NCI-H510A treated with DMSO at 0.1 percent for 48 hours (cell line): ENCODE measurements around the gene C6orf136.

ENCODE experiments used
- DNase-seq: peaks from one replicate; lab custom pipeline; 2025; lab: John Stamatoyannopoulos, UW

Gene C6orf136

DNA sequence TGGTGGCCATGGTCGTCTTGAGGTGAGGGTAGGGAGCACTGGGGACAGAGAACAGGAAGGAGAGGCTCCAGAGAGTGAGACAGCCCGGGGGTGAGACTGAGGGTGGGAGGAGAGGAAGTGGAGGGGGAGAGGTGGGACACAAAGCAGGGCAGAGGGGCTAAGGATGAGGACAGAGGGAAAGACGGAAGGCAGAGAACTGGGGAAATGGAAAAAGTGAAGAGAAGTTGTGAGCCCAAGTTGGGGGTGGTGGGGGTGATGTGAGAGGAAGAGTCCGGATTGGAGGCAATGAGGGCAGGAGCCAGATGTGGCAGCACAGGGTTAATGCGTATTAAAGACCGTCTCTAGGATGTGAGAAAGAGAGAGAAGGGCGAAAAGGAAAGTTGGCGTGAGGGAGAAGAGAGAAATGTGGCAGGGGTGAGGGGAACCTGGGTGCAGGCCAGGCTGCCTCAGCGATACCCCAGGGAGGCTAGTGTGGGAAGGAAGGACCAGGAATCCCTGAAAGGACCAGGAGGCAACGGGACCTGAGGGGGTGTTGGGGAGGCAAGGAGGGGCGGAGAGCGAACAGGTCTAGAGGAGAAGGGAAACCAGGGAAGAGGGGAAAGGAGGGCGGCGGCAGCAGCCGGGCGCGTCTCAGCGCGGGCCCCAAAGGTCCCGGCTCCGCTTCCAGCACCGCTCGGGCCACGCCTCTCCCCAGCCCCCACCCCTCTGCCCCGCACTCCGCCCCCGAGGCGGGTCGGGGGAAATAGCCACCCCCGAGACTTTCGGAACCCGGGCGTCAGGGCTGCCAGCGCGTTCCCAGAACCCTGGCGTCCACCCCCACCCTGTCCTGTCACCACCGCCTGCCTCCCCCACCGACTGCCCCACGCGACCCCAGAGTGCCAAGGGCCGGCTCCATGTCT is 39.3 kb downstream of the C6orf136 start, which contains the start of gene PPP1R18:
Gene PPP1R18 (minus strand): TSS at position 637 of the 899 bp plus-strand sequence. CDS start 627 bp downstream, at position 10.
- DNase-seq, result peak; percentile 55

DNA sequence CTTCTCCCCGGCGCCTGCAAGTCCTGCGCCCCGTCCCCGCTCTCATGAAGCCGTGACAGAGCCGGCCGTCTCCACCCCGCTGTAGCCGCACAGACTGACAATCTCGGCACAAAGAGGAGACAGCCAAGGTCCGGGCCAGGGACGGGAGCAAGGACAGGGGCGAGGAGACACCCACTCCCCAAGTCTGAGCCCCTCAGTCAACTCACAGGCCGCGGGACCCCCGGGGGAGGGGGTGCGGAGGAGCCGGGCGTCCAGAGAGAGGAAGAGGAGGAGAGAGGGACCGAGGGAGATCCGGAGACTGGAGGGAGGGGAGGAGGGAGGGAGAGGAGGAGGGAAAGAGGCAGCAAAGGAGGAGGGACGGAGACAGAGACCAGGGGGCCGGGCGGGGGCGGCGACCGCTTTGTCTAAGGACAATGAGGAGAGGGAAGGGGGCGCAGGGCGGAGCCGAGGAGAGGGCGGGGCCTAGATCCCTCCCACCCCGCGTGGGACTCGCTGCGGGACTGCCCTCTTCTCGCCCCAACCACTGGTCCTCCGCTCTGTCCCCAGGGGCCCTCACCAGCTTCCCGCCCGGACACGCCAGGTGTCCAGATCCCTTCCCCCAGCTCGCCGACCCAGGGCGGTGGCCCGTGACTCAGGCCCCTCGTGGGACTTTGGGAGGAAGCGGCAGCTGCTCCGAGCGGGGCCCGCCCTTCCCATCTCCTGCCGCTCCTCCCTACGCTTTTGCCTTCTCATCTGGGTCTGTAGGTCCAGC is 40.1 kb downstream of the C6orf136 start:
- peak; percentile 77 for DNase-seq

DNA sequence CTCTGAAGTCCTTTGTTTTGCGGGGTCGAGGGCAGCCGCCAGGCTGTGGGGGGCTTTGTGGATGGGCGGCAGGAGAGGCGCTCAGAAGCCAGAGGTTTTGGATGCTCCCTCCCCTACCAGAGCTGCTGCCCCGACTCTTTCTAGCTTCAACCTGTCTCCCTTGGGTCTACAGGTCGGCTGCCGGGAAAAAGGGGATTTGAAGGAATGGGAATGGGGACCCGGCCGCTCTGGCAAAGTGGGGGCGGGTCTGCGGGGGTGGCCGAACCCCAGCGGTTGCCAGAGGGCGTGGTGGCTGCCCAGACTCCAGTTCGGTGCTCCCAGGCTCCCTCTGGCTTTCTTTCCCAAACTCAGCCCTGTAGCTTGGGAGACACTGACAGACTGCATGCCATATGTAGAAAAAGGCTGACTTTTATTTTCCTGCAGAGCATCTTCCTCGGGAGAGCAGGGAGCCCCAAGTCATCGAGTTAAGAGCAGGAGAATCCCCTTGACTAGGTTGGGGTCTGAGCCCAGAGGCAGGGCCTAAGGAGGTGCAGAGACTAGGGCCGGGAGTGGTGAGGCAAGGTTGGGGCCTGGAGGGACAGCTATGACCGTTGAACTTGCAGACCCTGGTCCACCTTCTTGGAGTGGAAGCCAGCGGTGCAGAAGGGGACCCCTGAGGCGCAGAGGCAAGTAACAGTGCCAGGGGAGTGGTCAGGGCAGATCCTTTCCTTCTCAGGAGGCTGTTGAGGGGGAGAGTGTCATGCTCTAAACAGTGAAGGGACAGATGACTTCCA is 40.9 kb downstream of the C6orf136 start:
- peak; percentile 7 for DNase-seq

DNA sequence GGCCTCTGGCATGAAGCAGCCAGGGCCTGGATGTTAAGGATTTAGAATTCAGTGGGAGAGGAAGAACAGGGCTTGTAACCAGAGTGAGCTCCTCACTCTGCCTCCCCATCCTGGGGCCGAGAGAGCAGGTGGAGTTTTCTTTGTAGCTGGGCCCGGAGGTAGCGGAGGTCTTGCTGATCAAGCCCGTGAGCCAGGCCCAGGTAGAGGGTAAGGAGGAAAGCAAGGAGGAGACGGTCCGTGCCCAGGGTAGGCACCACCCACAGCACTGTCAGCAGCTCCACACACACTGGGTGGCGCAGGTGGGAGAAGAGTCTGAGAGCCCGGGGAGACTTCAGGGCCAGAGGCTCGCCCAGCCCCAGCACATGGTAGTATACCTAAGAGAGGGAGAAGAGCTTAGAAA is 41.6 kb downstream of the C6orf136 start:
- DNase-seq, result no peak

DNA sequence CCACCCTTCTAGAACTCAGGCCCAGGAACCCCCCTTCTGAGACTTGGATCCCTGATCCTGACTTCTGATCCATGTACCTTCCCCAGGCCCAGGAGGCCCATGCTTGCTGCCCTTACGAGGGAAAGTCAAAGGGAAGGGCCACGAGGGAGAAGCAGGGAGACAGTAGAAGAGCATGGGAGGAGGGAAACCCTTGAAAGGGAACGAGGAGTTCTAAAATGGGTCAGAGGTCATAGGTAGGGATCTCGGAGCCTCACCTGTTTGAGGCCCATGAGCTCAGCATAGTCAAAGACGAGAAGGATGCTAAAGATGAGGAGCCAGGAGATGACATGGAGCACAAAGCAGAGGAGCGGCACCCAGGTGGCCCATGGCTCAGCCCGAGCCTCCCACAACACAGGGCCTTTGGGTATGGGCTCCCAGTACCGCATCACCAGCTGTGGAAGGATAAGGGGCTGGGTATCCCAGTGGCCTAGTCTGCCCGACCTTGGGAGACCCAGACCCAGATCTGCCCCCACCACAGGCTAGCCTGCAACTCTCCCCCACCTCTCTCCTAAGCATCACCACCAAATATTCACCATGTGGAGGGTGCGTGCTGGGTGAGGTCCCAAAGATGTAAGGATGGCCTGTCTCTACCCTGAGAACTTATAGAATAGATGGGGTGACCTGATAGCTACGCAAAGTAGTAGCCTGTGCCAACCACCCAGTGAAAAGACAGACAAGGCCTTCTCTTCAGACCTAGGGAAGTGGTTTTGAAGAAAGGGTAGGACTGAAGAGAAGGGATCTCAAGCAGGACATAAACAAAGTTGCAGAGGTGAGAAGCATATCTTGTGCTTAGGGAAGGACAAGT is 42.3 kb downstream of the C6orf136 start:
- DNase-seq, result no peak

DNA sequence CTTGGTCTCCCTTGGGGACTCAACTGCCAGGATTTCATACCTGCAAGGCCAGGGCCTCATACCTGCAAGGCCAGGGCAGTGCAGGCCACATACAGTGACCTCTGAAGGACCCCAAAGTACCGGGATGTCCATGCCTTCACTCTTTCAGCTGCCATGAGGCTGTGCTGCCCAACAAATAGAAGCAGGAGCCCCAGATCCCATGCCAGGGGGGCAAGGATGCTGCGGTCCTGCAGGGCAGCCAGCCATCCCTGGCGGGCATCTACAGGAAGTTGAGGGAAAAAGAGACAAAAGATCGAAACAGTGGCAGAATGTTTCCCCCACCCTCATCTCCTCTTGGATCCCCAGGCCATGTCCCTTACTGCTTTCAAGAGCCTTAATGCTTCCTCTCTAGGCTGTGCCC is 43.1 kb downstream of the C6orf136 start:
- no peak for DNase-seq

DNA sequence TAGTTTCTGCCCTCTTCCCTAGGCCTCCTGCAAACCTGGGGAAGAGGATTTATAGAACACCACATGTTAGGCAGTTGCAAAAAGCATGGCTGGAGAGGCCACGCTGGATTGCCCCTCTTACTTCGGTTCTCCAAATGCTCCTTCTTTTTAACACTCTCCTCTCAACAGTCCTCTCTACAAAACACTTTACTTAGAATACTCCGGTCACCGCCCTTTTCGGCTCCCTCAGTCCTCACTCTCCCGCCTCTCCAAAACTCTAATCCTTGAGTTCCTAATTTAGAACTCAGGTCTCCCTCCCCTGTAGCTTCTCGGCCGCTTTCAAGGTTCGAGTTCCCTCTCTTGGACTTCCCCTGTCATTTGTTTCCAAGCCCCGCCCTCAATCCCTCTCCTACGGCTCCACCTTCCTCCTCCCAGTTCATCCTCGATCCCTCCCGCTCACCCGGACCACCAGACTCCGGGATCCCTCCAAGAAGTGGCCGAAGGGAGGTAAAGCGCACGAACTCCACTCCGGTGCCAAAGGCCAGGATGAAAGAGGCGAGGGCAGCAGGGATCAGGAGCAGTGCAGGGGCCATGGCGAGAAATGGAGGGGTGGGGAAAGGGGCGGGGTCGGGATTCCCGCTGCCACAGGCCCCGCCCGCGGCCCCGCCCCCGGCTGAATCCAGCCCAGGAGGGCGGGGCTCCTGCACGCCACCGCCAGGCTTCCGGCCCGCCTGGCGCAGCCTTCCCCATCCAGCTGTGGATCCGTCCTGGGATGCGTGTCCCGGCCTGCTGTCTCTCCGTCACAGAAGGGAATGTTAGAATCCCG is 43.7 kb downstream of the C6orf136 start, which contains the start of gene NRM:
Gene NRM (minus strand): TSS at position 582 of the 805 bp plus-strand sequence. CDS start 10 bp downstream, at position 572.
- peak; percentile 87 for DNase-seq

DNA sequence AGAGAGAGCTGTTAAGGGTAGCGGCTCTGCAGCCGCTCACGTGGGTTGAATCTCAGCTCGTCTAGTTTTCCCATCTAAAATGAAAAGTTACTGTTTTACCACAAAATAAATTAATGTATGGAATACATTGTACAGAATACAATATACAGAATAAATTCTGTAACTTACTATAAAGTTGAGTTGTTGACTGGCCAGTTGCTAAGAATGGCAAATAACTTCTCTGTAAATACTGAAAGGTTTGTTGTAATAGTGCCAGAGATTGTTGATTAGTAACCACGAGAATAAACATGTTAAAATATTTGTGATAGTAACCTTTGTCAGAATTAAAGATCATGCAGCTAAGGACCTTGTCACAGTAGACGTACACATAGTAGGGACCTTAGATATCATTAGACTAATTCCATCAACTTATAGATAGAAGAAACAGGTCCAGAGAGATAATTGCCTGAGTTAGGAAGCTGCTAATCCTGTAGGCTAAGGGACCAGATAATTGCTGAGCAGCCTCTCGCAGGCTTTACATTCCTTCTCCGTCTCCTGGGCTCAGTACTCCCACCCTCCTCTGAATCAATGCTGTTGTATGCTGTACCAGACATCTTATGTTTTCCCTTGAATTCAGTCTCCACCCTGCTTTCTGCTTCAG is 44.4 kb downstream of the C6orf136 start:
- no peak for DNase-seq

DNA sequence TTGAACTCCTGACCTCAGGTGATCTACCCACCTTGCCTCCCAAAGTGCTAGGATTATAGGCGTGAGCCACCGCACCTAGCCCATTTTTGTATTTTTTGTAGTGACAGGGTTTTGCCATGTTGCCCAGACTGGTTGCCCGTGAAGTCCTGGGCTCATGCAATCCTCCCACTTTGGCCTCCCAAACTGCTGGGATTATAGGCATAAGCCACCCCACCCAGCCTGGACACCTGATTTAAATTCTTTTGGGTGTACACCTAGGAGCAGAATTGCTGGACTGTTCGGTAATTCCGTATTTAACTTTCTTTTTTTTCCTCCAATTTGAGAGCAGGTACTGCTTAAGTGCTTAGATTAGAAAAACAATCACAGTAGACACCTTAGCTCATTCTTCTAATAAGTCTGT is 49.5 kb downstream of the C6orf136 start:
- no peak for DNase-seq

DNA sequence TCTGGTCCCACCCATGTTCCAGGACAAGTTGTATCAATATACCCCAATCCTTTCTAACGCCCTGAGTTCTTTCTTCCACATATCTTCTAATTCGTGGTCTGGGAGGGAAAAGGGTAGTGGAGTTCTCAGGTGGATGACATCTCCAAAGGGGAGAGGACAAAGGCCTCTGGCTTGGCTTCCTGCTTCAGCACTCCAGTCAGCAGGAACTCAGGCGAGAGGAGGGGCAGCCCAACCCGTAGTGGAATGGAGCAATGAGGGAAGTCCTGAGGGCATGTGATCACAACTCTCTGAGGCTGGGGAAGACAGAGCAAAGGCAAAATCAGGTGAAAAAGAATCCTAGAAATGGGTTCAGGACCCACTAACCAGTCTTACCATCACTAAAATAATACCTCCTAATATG is 53.4 kb downstream of the C6orf136 start:
- DNase-seq, result no peak
